SKM-1 treated with dmso at 0.1 percent for 144 hours (cell line): ENCODE measurements around the gene RPUSD1.
"Not testable (repeated sequence)": the region's sequence is repeated elsewhere in the genome, so short reads cannot be mapped to it uniquely, and the experiment has no call there.

Experiments used
- DNase-seq: peaks from one replicate; lab custom pipeline; 2025; ENCODE audit not compliant: unreplicated experiment; lab: John Stamatoyannopoulos, UW

RPUSD1 gene

DNA sequence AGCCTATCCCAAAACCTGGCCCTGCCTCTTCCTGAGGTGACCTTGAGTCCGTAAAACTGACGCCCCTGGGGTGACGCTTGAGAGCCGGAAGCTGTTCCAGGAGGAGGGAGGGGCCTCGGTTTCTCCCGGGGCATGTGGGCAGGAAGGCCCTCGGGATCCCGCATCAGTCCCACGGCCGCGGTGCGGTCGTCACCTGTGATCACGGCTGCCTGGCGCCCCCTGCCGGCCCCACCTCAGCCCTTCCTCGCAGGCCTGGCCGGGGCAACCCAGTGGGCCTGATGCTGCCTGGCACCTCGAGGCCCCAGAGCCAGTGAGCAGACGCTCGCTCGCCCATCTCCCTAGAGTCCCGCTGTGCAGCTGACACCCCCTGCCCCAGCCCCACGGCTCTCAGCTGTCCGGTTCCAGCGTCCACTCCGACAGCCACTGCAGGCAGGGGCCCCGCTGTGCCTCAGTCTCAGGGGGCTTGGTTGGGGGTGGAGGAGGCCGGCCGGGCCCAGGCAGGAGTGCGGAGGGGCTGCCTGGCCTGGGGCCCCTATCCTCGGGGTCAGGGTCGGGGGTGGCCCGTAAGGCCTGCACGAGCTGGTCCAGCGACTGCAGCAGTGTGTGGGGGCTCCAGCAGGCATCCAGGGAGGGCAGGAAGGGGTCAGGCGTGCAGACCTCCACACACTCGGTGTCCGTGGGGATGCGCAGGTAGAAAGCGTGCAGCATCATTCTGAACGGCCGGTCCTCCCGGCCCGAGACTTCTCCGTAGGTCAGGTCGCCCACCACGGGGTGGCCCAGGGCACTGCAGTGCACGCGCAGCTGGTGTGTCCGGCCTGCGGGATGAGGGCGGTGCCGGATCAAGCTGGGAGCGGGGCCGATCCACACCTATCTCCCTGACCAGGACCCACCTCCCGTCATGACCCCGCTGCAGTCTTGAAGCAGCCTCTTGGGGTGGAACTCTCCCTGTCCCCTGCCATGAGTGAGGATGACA is 2.3 kb downstream of the RPUSD1 start:
- peak; percentile 29 for DNase-seq

DNA sequence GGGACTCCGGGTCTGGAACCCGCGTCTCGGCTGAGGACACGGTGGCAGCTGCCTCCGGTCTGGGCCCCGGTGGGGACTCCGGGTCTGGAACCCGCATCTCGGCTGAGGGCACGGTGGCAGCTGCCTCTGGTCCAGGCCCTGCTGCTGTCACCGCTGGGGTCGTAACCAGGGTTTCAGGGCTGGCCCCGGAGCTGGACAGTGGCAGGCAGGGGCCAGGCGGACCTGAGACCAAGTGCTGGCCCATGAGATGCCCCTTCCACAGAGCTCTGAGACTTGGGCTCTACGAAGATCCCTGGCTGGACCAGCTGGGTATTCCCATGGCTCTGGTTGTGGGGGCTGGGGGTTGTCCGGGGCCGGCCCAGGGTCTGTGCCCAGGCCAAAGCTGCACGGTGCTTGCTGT is 3.8 kb downstream of the RPUSD1 start:
- no peak for DNase-seq

DNA sequence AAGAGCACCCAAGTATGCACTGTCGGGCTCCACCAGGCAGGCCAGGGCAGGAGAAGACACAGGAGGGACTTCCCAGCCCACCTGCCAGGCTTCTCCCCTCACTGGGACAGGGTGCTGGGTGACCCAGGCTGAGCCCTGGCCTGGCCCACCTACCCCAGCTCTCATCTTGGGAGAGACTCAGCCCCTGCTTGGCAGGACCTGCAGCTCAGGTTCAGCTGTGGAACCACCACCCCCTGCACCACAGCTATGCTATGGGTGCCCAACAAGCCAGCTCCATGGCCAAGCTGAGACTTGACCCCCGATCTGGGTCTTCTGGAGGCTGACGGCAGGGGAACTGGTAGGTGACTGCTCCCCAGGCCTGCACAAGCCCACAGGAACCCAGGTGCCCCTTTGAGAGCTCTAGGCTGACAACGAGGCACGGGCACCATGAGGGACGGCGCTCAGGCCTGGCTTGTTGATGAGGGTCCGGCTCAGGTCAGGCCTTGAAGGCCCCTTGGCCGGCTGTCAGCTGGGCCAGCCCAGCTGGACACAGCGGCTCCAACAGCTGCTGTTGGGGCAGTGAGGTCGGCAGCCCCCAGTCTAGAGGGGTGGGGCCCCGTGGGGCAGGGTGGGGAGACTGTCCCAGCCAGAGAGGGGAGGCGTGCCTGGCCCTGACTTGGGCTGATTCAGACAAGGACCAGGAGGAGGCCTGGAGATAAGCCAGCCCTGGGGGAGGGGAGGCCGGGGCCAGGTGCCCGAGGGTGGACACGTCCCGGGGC is 4.6 kb downstream of the RPUSD1 start:
- DNase-seq, result no peak

DNA sequence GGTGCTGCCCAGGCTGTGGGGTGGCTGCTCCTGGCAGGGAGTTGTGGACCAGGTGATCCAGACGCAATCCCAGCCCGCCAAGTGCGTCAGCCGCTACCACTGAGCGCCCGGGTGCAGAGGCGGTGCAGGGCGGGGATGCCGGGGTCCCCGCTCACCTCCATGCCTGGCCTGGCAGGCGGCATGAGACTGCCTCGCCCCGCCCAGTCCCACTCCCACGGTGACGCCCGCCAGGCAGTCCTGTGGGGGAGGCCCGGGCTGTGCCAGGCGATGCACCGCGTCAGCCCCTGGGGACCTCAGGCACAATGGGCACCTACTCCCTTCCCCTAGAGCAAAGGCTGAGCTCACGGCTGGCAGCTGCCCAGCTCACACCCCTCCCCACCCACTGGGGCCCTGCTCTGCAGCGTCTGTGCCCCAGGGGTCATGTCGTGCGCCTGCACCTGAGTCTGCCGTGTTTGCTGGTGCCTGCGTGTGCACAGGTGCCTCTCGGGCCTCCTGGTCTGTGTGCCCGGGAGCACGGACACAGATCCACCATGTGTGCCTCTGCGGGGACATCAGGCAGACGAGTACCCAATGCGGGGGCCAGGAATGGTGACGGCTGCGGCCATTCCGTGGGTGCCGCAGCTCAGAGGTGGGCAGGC is 5.3 kb downstream of the RPUSD1 start:
- DNase-seq, result no peak

DNA sequence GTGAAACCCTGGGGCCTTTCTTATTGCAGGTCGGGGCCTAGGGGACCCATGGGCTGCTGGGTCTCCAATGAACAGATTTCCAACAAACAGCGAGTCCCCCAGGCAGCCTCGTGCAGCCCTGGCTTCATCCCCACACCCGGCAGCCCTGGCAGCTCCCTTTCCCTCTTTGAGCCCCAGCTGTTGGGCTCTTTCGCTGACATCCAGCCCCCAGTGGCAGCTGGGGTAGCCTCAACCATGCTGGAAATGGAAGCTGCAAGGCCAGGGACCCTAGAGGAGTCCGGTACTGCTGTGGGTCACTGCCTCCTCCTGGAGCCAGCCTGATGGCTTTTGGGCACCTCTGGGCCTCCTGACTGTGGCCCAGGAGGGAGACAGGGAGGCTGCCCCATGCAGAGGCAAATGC is 5.9 kb downstream of the RPUSD1 start:
- DNase-seq, result no peak

DNA sequence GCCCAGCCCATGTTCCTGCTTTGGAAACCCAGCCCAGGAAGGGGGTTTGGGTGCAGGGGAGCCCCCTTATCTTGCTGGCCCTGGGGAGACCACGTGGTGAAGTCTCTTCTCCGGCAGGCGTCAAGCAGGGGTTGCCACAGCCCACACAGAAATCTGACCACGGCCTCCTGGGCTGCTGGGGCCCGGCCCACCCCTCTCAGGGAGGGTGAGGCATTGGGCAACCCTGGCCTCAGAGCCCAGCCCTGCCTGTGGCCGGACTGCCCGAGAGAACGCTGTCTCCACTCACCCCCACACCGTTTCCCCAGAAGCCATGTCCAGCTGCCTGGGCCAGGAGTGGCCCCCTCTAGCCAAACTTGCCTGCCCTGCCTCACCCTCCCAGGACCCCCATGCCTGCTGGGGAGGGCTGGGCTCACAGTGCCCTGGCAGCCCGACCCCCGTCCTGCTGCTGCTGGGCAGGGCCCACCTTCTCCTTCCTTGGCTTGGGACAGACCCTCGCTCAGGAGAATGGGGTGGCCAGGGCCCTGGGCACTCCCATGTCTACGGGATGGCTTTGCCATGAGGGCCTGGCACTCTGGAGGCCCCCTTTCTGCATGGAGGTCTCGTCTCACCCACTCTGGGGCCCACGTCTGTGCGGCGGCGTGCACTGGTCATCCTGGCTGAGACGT is 6.7 kb downstream of the RPUSD1 start:
- no peak for DNase-seq

- no peak for DNase-seq
These were observed 7.9 kb downstream of the RPUSD1 start for GRCh38 chr16:780296-780695.

GRCh38 chr16:779561-779960 is 8.6 kb downstream of the RPUSD1 start:
- no peak for DNase-seq

- DNase-seq, result no peak
These were observed 9.2 kb downstream of the RPUSD1 start for GRCh38 chr16:778909-779527.

- DNase-seq, result no peak
These were observed 9.7 kb downstream of the RPUSD1 start for GRCh38 chr16:778447-778846.

DNA sequence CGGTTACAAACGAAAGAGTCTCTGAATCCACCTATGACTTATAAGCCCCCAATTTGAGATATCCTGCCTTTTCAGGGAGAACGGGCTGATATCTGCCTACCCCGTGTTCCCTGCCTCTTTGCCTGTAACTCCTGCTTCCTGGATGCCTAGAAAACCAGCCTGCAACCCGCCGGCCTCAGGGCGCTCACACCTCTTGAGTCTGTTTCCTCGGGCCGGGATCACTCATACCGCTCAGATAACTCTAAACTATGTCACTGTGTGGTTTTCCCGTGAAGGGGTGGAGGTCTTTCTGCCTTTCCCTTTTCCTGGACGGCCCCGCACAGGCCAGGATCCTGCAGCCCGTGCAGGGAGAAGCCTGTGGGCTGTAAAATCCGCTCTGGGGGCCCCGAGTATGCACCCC is 10.4 kb downstream of the RPUSD1 start:
- DNase-seq, result no peak

- no peak for DNase-seq
These were observed 11.4 kb downstream of the RPUSD1 start for GRCh38 chr16:776824-777223.

GRCh38 chr16:776298-776697 is 11.9 kb downstream of the RPUSD1 start:
- not testable (repeated sequence) for DNase-seq

DNA sequence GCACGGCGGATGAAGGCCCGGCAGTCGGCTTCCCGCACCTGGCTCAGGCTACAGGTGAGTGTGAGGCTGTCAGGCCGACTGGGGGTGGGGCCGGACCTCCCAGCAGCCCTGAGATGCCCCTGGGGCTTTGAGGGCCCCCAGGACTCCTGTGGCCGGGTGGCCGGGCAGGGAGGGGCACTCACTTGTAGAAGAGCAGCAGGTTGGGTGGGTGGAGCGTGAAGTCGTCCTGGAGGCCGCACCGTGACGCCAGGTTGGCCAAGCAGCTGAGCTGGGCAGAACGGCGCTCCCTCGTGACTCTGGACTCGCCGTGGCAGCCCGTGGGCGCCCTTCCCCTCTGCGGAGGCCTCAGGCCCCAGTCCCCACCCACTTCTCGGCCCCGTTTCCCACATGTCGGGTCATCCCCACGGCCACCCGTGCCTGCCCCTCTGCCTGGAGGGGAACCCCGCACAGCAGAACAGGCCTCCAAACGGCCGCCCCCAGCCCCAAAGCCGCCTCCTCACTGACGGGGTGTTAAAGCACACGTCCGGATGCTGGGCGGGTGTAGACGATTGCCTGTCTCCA is 12.9 kb downstream of the RPUSD1 start:
- DNase-seq, result no peak

DNA sequence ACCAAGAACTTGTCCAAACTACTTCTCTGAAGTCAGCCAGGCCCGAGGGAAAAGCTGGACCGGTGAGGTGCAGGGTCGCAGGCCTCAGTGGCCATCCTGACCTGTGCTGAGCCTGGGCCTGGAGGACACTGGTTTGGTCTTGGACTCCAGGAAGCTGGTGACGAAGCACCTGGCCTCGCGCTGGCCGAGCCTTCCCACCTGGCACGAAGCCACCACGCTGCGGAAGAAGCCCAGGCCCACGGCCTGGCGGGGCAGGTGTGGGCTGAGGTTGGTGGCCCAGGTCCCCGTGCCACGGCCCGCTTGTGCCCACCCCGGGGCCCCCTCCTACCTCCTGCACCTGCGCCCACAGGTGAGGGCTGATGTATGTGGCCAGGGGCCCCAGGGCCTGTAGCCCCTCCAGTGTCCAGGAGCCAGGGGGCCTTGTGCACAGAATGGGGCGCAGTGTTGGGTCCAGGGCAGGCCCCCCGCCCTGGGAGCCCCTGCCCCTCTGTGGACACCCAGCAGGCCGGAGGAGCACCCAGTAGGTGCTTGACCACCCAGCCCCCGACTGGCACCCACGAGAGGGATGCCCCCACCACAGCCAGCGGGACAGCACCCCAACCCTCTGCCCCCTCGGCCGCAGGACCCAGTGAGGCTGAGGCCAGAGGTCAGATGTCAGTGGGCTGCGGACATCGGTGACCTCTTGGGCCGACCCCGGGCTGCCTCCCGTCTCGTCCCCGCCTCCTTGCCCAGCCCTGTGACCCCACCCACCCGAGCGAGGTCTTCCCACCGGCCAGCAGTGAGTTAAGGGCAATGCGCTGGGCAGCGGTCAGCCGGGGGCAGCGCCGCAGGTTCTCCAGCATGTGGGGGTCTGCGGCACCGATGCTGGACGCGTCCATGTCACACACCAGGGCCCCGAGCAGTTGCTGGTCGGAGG is 13.8 kb downstream of the RPUSD1 start:
- no peak for DNase-seq

GRCh38 chr16:772959-773358 is 15.2 kb downstream of the RPUSD1 start:
- no peak for DNase-seq

DNA sequence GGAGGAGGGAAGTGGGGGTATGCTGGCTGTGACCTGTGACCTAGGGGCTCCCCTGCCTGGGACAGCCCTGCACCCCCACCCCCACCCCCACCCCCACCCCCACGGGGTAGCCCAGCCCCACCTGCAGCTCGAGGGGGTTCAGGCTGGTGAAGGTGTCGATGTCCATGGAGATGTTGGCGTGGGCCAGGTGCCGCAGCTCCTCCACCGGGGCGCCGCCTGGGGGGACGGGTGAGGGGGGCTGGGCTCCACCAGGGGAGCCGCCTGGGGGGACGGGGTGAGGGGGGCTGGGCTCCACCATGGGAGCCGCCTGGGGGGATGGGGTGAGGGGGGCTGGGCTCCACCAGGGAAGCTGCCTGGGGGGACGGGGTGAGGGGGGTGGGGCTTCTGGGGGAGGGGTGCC is 17.8 kb downstream of the RPUSD1 start:
- no peak for DNase-seq

- no peak for DNase-seq
These were observed 18.2 kb downstream of the RPUSD1 start for GRCh38 chr16:769934-770333.

DNA sequence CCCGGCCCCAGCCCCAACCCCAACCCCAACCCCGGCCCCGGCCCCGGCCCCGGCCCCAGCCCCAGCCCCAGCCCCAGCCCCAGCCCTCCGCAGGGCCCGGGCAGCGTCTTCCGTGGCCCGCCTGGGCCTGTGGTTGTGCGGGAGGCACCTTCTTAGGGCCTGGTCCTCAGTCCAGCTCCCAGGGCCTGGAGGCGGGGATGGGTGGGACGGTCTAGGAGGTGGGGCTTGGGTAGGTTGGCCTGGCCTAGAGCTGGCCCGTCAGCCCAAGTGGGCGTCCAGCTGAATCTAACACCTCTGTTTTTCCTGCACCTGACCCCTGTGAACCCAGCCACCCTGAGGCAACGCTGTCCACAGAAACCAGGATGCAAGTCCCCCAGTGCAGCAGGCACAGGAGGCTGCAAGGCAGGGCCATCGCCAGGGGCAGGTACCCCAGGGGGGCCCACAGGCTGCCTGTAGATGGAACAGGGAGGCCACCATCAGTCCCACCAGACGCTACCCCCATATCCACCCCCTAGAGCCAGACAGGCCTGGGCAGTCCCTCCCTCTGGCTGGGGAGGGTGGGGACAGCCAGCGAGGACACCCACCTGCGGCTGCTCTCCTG is 18.9 kb downstream of the RPUSD1 start:
- DNase-seq, result no peak
